Activated naive CD8-positive, alpha-beta T cell treated with anti-CD3 and anti-CD28 coated beads, Interleukin-2, amount 50 U/mL, for 24 hours (primary cell): ENCODE measurements around the gene WNT7B.

Source experiments
- ATAC-seq: fragments of 150-1000 bp; cut with Tn5 transposase; one replicate; pipeline ENCODE4 v1.10.0; 2021
- DNase-seq: peaks from one replicate; pipeline ENCODE4 v3.0.0; 2021
- H3K27ac Mint-ChIP-seq: one replicate; pipeline ENCODE4 v1.8.0; 2021; ENCODE audit warnings: mild to moderate bottlenecking, mixed read lengths
- H3K27me3 Mint-ChIP-seq: one replicate; pipeline ENCODE4 v1.8.0; 2021; ENCODE audit warnings: mixed read lengths
- H3K36me3 Mint-ChIP-seq: one replicate; pipeline ENCODE4 v1.8.0; 2021; ENCODE audit warnings: low read depth, mixed read lengths
- H3K4me1 Mint-ChIP-seq: one replicate; pipeline ENCODE4 v1.8.0; 2021; ENCODE audit warnings: mixed read lengths
- H3K4me3 Mint-ChIP-seq: one replicate; pipeline ENCODE4 v1.8.0; 2021; ENCODE audit warnings: mild to moderate bottlenecking, moderate library complexity, mixed read lengths
- H3K9me3 Mint-ChIP-seq: one replicate; pipeline ENCODE4 v1.8.0; 2021; ENCODE audit warnings: mixed read lengths

WNT7B gene

DNA sequence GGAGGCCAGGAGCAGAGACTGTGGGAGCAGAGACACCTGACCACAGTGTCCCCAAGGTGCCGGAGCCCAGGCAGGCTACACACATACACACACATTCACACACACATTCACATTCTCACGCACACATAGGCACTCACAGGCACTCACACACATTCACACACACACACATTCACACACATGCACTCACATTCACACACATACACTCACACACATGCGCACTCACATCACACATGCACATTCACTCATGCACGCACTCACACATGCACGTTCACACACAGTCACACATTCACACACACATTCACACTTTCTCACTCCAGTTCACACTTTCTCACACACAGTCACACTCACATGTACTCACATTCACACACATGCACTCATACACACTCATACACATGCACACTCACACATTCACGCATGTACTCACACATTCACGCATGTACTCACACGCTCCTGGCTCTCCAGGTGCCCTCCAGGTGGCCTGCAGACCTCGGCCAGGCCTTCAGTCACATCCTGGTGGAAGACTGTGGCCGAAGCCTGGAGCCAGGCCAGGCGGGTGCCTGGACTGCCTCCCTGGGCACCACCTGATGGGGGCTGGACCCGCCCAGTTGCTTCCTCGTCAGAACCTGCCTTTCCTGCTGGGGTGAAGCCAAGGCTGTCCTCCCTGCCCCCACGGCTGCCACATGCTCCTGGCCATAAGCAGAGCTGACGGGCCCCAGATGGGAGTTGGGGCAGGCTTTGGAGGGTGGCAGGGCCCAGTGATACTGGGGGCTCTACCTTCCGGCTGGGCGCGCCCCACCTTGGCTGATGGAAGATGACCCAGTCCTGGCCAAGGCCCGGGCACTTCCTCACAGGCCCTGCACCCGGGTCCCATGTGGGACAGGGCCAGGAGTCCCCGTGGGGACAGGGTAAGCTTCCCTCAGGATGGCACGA, 89.5 kb downstream of the WNT7B start:
- no peak overlapping the region for H3K4me3 Mint-ChIP-seq
- peaks cover 12% of the 10 kb centered on the region for H3K27me3 Mint-ChIP-seq
- H3K36me3 Mint-ChIP-seq, result no peaks in the 10 kb centered on the region
- no peaks in the 10 kb centered on the region for H3K4me1 Mint-ChIP-seq
- no peaks in the 10 kb centered on the region for H3K9me3 Mint-ChIP-seq
- no peak for DNase-seq
- H3K27ac Mint-ChIP-seq, result no peak overlapping the region
- ATAC-seq, result no peak

GRCh38 chr22:45886540-45886939, 90.4 kb downstream of the WNT7B start:
- DNase-seq, result no peak
- H3K27me3 Mint-ChIP-seq, result peaks cover 20% of the 10 kb centered on the region
- no peaks in the 10 kb centered on the region for H3K4me1 Mint-ChIP-seq
- no peak overlapping the region for H3K4me3 Mint-ChIP-seq
- no peak overlapping the region for H3K27ac Mint-ChIP-seq
- H3K36me3 Mint-ChIP-seq, result no peaks in the 10 kb centered on the region
- H3K9me3 Mint-ChIP-seq, result no peaks in the 10 kb centered on the region
- ATAC-seq, result no peak

DNA sequence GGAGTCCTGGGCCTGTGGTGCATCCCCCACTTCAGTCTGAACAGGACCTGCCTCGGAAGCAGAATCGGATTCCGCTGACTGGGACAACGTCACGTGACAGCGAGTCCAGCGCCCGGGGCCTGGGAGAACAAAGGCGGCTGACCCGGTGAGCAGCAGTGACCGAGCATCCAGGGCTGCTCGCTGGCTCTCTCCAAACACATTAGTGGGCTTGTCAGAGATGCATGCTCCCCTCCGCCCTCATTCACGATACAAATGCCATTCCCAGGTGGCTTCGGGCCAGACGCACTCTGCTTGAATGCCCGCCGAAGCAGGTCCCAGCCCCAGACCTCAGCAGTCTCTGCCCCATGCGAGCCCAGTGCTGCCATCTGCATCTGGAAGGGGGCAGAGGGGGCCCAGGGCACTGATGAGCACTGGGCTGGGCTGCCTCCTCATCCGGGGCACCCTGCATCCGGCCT, 91.0 kb downstream of the WNT7B start:
- H3K27ac Mint-ChIP-seq, result no peak overlapping the region
- no peak for ATAC-seq
- no peaks in the 10 kb centered on the region for H3K9me3 Mint-ChIP-seq
- H3K4me1 Mint-ChIP-seq, result no peaks in the 10 kb centered on the region
- no peak for DNase-seq
- no peak overlapping the region for H3K4me3 Mint-ChIP-seq
- H3K27me3 Mint-ChIP-seq, result peaks cover 25% of the 10 kb centered on the region
- H3K36me3 Mint-ChIP-seq, result no peaks in the 10 kb centered on the region

DNA sequence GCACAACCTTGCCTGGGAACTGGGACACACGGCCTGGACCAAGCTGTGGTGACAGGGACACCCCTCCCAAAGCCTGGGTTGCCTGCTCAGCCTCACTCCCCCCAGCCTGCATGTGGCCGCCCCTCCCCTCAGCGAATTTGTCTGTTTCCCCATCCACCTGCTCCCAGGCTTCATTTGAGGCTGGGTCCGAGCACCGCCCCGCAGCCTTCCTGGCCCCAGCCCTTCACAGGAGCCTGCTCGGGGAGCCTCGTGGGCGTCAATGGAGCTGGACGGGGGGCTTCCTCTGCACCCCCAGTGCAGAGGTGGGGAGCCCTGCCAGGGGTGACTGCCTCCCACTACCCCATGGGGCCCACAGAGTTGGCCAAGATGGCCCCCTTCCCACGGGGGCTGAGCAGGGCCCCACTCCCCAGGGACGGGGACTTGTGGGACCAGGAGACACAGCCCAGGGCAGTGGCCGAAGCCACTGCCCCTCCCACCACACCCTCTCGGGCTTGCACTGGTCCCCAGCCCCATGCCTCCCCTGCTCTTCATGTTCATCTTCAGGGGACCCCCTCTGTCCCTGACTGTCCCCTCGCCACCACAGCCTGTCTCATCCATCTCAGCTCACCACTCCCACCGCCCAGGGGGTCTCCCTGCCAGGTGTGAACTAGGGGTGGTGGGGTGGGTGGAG, 91.7 kb downstream of the WNT7B start:
- no peak for ATAC-seq
- H3K4me1 Mint-ChIP-seq, result no peaks in the 10 kb centered on the region
- H3K36me3 Mint-ChIP-seq, result no peaks in the 10 kb centered on the region
- H3K4me3 Mint-ChIP-seq, result no peak overlapping the region
- DNase-seq, result no peak
- H3K27ac Mint-ChIP-seq, result no peak overlapping the region
- H3K9me3 Mint-ChIP-seq, result no peaks in the 10 kb centered on the region
- peaks cover 27% of the 10 kb centered on the region for H3K27me3 Mint-ChIP-seq

GRCh38 chr22:45884201-45885062, 92.5 kb downstream of the WNT7B start:
- no peak overlapping the region for H3K27ac Mint-ChIP-seq
- H3K9me3 Mint-ChIP-seq, result no peaks in the 10 kb centered on the region
- no peak for ATAC-seq
- H3K36me3 Mint-ChIP-seq, result no peaks in the 10 kb centered on the region
- H3K4me1 Mint-ChIP-seq, result no peaks in the 10 kb centered on the region
- no peak overlapping the region for H3K4me3 Mint-ChIP-seq
- DNase-seq, result no peak
- H3K27me3 Mint-ChIP-seq, result peaks cover 34% of the 10 kb centered on the region

DNA sequence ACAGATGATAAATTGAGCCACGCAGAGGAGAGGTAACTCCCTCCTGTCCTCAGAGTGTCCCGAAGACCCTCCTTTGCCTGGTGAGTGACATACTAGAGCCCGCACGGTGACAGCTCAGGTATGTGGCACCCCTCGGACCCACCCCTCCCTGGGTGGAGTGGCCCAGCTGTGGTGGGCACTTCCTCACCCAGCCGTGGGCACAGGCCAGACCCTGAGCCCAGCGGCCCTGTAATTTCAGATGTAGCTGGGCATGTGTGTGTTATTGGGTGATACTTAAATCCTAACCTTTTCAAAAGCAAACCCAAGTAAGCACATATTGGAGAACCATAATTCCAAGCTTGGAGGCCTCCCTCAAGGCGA, 93.2 kb downstream of the WNT7B start:
- no peaks in the 10 kb centered on the region for H3K9me3 Mint-ChIP-seq
- H3K27me3 Mint-ChIP-seq, result peaks cover 37% of the 10 kb centered on the region
- no peaks in the 10 kb centered on the region for H3K36me3 Mint-ChIP-seq
- ATAC-seq (no peak), DNase-seq (no peak)
- no peaks in the 10 kb centered on the region for H3K4me1 Mint-ChIP-seq
- no peak overlapping the region for H3K4me3 Mint-ChIP-seq
- no peak overlapping the region for H3K27ac Mint-ChIP-seq

- no peak for ATAC-seq
Measured at GRCh38 chr22:45882881-45883810, 93.8 kb downstream of the WNT7B start.

DNA sequence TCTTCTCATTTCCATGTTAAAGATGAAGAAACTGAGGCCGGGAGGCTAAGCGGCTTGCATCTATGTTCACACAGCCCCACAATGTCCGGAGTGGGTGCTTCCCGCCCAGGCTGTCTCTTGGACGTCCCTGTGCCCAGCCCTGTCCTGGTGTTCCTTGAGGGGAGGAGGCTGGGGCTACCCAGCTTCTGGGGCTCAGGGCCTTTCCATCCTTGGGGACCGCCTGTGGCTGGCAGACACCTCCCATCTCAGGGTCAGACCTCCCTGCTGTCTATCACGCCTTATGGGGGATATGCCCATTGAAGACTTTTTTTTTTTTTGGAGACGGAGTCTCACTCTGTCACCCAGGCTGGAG, 95.5 kb downstream of the WNT7B start:
- Mint-ChIP-seq H3K4me1 (no peaks in the 10 kb centered on the region), H3K4me3 (no peak overlapping the region), H3K9me3 (no peaks in the 10 kb centered on the region), H3K27ac (no peak overlapping the region), H3K27me3 (peaks cover 46% of the 10 kb centered on the region), H3K36me3 (no peaks in the 10 kb centered on the region)
- ATAC-seq (no peak), DNase-seq (no peak)

More at GRCh38 chr22:45882881-45883810, 93.8 kb downstream of the WNT7B start:
- H3K27ac Mint-ChIP-seq, result no peak overlapping the region
- no peaks in the 10 kb centered on the region for H3K4me1 Mint-ChIP-seq
- H3K4me3 Mint-ChIP-seq, result no peak overlapping the region
- H3K27me3 Mint-ChIP-seq, result peaks cover 44% of the 10 kb centered on the region
- DNase-seq, result no peak
- no peaks in the 10 kb centered on the region for H3K36me3 Mint-ChIP-seq
- no peaks in the 10 kb centered on the region for H3K9me3 Mint-ChIP-seq

- Mint-ChIP-seq H3K4me3 (no peak overlapping the region), H3K9me3 (no peaks in the 10 kb centered on the region), H3K36me3 (no peaks in the 10 kb centered on the region), H3K27me3 (peaks cover 45% of the 10 kb centered on the region), H3K27ac (no peak overlapping the region), H3K4me1 (no peaks in the 10 kb centered on the region)
- no peak for DNase-seq
- ATAC-seq, result no peak
Measured at GRCh38 chr22:45880716-45881523, 96.0 kb downstream of the WNT7B start.

GRCh38 chr22:45880091-45880715, 96.8 kb downstream of the WNT7B start:
- no peak for ATAC-seq
- H3K4me3 Mint-ChIP-seq, result no peak overlapping the region
- DNase-seq, result no peak
- no peaks in the 10 kb centered on the region for H3K4me1 Mint-ChIP-seq
- no peak overlapping the region for H3K27ac Mint-ChIP-seq
- H3K36me3 Mint-ChIP-seq, result no peaks in the 10 kb centered on the region
- peaks cover 45% of the 10 kb centered on the region for H3K27me3 Mint-ChIP-seq
- no peaks in the 10 kb centered on the region for H3K9me3 Mint-ChIP-seq

DNA sequence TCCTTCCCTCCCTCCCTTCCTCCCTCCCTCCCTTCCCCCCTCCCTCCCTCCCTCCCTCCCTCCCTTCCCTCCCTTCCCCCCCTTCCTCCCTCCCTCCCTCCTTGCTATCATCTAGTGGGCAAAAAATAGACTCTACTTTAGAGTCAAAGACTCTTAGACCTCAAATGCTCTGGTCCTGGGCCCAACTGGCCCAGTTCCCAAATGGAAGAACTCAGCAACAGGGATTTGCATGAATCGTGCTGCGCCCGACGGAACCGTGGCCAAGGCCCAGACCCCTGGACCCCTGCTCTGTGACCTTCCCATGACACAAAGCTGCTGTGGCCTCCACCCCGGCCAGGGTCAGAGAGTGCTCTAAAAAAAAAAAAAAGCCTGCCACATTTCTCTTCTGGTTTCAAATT, 97.4 kb downstream of the WNT7B start:
- H3K4me1 Mint-ChIP-seq, result no peaks in the 10 kb centered on the region
- no peaks in the 10 kb centered on the region for H3K36me3 Mint-ChIP-seq
- peaks cover 47% of the 10 kb centered on the region for H3K27me3 Mint-ChIP-seq
- DNase-seq (no peak), ATAC-seq (no peak)
- H3K27ac Mint-ChIP-seq, result no peak overlapping the region
- H3K4me3 Mint-ChIP-seq, result no peak overlapping the region
- H3K9me3 Mint-ChIP-seq, result no peaks in the 10 kb centered on the region

DNA sequence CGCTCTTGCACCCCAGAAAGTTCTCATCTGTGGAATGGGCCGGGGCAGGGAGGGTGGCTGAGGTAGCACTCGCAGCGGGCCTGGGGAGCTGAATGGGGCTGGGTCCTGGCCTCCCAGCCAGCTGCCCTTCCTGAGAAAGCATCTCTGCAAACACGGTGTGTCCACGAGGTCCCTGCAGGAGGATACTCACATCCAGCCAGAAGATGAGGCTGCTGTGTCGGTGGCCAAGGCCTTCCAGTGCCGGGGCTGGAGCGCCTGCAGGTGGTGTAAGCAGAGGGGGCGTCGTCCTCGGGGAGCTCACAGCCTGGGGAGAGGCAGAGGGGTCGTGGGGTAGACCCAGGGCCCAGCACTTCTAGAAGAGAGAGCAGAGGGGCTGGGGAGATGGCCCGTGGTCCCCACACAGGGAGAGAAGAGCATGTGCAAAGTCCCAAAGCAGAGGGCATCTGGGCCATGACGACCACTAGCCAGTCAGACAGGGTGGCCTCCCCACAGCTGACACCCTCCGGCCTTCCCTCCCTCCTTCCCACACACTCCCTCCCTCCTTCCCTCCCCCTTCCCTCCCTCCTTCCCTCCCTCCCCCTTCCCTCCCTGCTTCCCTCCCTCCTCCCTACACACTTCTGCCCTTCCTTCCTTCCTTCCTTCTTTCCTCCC, 97.9 kb downstream of the WNT7B start:
- ATAC-seq, result no peak
- Mint-ChIP-seq H3K4me1 (no peaks in the 10 kb centered on the region), H3K36me3 (no peaks in the 10 kb centered on the region), H3K9me3 (no peaks in the 10 kb centered on the region), H3K27me3 (peaks cover 48% of the 10 kb centered on the region), H3K4me3 (no peak overlapping the region), H3K27ac (no peak overlapping the region)
- no peak for DNase-seq
